HT1080 (cell line): ENCODE measurements around the gene CEP164. TPM values are rescaled to one million over a fixed set of nuclear protein-coding genes. Genes with fewer than 3 reads are reported as not detected.
"Not testable (repeated sequence)": the region's sequence is repeated elsewhere in the genome, so short reads cannot be mapped to it uniquely, and the experiment has no call there.

ENCODE experiments used
- DNase-seq: peaks from one replicate; pipeline ENCODE4 v3.0.0-alpha.2; 2015; ENCODE audit warnings: low read depth
- total RNA-seq: library from RNA; depleted of rRNA; stranded (reverse); fragments of >200 nt; shearing (Covaris generic); gene quantifications from 2 replicates; pipeline ENCODE4 v1.2.3, GENCODE V29; 2014

CEP164 gene
- total RNA-seq, 1 experiment from 2014 or later, result 41.4 TPM

DNA sequence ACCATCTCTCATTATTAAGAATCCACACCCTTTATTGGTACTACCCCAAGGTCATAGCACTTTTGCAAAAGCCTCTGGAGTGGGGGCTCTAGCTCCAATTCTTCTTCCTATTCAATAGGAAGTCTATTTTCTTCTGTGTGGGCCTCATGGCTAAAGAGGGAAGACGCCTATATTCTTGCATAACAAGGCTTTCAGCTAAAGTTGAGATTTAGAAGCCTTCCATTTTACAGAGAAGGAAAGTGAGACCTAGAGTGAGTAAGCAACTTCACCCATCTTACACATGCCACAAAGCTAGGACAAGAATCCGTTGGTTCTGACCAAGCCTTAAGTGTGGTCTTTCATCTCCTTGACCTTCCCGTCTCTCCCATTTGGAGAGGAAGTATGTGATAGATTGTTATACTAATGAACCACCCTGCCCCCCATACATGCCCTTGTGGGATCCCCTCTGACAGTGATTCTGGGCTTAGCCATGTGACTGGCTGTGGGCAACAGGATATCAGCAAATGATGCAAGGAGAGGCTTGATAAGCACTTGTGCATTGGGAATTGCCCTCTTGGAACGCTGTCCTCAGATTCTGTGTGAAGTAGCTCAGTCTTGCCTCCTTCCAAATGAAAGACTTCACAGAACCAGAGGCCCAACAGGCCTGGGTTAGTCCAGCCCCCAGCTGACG is 23.9 kb upstream of the CEP164 start:
- no peak for DNase-seq

DNA sequence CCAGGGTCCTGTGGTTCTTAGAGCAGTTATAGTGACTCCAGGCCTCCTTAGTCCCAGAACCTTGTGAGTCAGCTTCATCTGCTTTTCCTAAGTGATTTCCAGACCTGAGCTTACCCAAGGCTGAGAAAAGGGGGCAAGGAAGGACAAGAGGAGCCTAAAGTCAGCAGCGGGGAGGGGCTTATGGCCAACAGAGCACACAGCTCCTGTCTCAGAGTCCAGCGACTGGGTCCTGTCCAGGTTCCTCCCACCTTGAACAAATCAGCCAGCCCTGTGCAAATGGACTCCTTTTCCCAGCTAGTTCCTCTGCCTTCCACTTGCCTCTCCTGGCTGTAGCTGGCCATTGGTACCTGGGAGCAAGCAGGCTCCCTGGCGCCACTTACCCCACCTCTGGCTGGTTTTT is 22.5 kb upstream of the CEP164 start:
- DNase-seq, result no peak

DNA sequence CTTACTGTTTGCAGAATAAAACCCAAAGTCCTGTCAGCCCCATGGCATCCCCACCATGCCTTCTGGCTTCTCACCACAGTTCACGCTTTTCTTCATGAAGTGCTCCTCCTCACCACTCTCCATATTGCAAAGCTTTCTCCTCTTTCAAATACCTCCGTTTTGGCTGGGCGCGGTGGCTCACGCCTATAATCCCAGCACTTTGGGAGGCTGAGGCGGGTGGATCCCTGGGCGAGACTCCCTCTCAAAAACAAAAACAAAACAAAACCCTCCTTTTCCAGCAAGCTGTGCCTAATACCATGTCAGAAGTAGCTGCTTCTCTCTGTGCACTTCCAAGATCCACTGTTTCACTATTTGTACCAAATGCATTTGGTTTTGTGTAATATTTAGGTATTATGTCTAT is 18.3 kb upstream of the CEP164 start:
- no peak for DNase-seq

DNA sequence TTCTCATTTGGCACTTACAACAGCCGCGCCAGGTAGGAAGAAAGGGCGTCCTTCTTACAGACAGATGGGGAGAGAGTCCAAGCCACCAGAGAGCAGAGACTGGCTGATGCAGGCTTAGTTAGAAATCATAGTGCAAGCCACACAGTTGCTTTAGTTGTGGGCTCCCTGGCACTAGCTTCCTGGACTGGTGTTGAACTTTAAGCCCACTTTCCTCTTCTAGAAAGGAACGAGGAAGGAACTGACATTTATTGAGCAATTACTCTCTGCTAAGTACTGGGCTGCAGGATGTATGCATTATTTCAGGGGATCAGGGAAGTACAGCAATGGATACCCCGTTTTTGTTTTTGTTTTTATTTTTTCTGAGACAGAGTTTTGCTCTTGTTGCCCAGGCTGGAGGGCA is 14.6 kb upstream of the CEP164 start:
- no peak for DNase-seq

DNA sequence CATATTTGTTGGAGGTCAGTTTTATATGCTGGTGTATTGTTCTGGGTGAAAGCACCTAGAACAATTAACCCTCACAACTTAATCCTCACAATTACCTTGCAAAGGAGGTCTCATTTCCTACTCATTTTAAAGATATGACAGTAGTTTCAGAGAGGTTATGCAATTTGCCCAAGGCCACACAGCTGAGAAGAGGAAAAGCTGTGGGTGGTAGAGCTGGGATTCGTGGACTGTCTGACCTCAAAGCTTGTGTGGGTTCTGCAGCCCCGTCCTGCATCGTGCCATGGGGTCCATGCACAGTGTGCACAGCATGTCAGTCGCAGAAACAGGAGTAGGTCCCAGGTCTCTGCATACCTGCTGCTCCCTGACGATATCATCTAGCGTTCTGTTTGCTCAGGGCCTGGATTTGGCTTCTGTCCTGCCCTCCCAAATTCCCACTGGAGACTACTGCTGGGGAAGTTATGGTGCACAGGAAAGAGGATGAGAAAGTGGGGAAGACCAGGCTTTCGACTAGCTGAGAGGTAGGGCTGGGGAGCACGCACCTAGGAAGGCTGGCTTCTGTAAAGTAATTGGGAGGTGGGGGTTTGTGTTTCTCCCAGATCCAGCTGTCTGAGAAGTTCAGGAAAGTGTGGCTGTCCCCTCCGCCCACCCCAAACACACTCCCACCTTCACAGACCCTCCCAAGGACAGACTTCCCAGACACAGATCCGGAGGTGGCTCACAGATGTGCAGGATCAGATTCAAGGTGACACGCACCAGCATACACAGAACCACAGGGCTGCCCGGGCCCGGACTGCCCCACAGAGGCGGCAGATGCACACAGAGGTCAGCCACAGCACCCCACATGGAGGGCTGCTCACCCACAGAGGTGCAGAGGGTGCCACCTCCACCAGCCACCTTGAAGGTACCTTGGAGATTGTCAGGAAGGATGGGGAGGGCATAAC is 13.6 kb upstream of the CEP164 start:
- DNase-seq, result no peak

DNA sequence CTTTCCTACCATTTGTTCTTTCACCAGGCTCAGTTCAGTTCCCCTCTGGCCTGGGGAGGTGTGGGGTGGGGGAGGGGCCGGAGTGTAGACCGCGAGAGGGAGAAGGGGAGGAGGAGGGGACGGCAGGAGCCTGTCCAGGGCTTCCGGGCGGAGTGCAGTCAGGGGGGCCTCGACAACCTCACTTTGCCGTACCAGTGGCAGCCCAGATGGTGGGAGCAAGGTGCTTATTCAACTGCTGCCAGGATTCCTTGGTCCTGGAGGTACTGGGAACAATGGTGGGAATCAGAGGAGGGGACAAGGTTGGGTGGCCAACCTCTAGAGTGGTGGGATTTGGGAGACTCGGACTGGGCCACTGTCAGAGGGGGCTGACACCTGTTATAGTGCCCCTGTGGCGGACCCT is 12.8 kb upstream of the CEP164 start:
- no peak for DNase-seq

DNA sequence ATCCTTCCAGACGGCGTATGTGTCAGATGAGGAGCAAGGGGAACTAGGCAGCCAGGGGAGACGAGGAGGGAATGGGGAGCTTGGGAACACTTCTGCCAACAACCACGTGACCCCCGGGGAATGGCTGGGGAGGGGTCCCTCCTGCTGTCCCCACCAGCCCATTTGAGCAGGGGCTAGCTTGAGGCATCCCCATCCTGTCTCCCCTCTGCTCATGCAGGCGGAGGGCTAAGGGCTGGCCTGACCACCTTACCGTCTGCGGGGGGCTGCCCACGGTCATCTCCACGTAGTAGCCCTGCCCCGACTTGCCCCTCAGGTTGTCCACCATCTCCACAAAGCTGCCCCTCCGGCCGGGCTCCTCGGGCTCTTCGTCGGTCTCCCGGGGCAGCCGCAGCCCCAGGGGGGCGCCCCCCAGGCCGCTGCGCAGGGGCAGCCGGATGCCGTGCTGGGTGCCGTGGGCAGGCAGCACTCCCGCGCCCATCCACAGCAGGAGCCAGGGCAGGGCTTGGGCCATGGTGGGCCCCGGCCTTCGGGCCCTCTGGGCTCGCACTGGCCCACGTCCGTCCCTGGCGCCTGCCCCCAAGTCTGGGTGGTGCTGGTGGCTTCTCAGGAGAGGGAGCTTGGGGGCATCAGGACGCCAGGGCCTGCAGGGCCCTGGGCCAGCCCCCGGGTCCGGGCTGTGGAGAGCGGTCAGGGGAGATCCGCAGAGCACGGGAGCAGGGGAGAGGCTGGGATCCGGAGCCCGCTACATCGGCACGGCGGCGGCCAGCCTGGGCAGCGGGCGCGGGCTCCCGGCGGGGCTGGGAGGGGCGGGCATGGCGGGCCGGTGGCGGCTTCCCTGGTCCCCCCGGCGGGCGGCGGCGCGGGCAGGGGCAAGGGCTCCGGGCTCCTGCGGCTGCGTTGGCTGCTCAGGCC is 12.1 kb upstream of the CEP164 start:
- DNase-seq, result no peak

DNA sequence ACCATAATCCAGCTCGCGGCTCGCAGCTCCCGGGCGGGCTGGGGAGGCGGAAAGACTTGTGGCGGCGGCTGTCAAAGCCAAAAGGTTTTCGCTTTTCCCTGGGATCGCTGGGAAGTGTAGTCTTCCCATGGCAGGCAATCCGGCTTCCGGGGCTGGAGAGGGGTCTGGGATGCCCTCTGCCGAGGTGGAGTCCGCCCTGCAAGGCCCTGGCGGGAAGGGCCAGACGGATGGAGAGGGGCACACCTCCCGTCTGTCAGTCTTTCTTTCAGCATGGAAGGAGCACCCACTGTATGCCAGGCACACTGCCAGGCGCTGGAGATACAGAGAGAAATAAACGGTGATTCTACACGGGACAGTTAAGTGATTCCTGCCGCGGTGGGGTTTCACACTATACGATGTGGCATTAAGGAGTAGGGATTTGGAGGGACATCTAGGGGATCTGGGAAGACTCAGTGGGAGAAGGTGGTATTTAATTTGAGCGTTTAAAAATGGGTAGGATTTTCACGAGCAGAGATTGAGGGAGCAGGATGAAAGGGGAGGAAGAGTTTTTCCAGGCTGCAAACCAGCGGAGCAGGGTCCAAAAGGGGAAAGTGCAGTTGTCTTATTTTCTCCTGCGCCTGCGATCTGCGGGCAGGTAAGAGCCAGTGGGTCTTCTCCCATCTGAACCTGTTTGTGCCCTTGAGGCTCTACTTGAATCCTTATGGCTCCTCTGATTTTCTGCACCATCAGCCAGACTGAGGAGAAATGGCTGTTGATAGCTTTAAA is 11.3 kb upstream of the CEP164 start, which contains the start of gene BACE1:
Gene BACE1 (minus strand): TSS at position 60 of the 765 bp plus-strand sequence. CDS start 461 bp downstream, outside the sequence.
- peak; percentile 91 for DNase-seq

DNA sequence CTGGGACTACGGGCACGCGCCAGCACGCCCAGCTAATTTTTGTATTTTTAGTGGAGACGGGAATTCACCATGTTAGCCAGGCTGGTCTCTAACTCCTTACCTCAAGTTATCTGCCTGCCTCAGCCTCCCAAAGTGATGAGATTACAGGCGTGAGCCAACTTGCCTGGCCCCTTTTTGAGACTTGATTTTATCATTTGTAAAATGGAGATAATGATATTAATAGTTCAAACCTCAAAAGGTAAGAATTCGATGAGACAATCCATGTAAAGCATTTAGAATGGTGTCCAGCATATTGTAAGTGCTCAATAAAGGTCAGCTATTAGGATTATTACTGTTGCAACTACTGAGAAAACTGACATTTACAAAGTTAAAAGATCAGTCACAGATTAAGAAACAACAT is 8.9 kb upstream of the CEP164 start:
- DNase-seq, result no peak

DNA sequence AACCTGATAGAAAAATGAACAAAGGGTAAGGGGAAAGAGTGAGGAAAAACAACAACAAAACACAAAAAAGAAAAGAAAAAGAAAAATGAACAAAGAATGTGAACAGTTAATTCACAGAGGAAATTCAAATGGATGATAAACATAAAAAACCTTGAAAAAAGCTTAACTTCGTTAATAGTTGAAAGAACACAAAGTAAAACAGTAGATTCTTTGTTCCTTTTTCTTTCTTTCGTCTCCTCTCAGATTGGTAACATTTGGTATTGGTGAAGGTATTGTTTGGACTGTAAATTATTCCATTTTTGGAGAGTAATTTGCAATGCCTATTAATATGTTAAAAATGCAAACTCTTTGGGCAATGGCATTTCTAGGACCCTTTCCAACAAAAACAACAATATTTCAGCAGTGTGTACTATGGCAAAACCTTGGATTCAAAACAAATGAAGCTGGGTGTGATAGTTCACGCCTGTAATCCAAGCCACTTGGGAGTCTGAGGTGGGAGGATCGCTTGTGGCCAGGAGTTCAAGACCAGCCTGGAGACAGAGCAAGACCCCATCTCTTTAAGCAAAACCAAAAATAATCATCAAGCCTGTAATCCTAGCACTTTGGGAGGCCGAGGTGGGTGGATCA is 8.3 kb upstream of the CEP164 start:
- no peak for DNase-seq

DNA sequence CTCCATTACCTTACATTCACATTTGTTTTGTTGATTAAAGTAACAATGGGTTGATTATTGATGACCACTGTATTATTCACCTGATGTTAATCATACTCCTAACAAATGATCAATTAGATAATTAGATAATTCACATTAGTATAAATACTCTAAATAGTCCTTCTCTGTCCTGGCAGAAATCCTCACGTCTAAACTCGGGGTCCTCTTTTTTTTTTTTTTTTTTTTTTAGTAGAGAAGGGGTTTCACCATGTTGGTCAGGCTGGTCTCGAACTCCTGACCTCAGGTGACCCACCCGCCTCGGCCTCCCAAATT is 443 bp upstream of the CEP164 start:
- not testable (repeated sequence) for DNase-seq

DNA sequence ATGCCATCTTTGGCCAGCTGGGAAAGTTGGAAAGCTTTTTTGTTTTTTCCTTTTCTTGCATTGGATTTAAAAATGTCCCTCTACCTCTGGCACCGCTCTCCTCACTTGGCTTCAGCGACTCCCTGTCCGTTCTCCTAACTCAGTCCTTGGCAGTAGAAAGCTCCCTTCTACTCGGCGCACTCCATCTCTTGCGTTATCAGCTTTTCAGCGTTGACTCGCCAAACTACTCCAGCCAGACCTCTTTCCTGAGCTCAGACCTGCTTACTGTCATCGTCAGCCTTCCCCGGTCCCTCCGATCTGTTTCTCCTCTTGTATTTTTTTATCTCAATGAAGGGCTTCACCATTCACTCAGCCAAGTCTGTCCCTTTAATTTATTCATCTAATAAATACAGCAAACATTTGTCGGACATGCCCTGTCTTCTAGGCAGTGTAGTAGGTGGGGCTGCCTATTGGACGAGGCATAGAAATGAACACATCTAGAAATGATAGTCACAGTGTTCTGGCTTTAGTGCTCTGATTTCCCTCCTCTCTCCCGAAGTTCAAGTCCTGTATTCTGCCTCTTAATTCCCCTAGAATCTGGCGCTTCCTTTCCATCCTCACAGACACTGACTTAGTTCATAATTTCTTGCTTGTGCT is 839 bp downstream of the CEP164 start:
- DNase-seq, result no peak

DNA sequence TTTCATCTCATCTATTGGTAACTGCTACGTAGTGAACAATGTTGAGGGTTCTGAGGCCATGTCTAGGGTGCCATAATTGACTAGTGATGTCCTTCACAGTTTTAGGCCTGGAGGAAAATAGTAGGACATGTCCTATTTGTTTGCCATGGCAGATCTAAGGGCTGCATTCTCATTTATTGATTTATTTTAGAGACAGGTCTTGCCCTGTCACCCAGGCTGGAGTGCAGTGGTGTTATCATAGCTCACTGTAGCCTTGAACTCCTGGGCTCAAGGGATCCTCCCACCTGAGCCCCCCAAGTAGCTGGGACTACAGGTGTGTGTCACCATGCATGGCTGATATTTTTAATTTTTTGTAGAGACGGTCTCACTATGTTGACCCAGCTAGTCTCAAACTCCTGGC is 5.2 kb downstream of the CEP164 start:
- no peak for DNase-seq

DNA sequence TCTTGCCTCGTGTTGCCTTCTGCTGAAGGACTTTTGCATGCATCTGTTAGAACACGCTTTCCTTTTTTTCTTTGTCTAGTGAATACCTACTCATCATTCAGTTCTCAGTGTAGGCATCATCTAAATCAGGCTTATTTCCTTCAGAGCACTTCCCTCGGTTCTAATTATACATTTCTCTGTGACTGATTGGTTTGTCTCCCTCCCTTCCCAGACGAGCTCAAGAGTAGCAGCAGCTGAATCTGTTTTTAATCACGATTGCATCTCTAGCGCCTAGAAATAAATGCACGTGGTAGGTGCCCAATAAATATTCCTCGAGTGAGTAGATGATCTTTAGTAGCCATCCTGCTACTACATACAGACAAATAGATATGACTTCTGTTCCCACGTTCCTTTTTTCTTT is 6.3 kb downstream of the CEP164 start:
- DNase-seq, result no peak

DNA sequence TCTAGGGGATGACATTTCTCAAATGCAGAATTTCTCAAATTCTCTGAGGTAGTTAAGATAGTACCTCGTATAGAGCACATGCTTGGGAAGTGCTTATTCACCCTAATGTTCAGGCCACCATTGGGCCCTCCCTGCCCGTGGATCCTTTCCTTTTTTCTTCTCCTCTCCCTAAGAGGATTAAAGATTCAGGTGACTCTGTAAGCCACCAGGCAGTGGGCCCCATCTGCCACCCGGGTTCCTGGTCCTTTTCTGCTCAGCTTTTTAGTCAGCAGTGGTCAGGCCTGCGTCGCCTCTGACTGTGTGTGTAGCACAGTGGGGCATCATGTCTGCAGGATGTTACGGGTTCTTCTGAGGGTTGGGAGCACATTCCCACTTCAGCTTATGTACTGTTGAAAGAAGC is 7.2 kb downstream of the CEP164 start:
- no peak for DNase-seq

DNA sequence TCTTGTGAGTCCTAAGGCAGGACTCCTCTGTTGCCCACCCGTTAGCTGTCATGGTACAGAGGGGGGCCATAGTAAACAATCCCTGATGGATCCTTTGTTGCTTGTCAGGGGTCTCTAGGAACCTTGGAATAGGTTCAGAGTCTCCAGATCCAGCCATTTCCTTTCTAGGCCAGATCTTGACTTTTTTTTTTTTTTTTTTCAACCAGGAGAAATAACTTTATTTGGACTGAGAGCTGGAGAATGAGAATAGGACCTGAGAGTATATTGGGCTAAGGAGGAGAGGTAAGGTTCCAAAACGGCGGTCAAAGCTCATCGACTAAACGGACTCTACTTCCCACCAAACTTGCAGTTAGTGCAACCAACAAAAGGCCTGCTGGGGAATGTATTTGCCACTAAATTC is 7.7 kb downstream of the CEP164 start:
- DNase-seq, result no peak

DNA sequence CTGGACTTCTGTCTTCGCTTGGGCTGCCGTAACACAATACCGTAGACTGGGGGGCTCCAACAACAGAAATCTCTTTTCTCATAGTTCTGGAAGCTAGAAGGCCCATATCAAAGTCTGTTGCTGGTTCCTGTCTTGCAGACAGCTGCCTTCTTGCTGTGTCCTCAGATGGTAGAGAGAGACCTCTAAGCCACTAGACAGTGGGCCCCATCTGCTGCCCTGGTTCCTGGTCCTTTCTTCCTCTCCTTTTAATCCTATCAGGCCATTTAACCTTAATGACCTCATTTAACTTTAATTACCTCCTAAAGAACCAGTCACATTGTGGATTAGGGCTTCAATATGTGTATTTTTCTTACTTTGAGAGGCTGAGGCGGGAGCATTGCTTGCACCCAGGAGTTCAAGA is 9.4 kb downstream of the CEP164 start:
- DNase-seq, result no peak

DNA sequence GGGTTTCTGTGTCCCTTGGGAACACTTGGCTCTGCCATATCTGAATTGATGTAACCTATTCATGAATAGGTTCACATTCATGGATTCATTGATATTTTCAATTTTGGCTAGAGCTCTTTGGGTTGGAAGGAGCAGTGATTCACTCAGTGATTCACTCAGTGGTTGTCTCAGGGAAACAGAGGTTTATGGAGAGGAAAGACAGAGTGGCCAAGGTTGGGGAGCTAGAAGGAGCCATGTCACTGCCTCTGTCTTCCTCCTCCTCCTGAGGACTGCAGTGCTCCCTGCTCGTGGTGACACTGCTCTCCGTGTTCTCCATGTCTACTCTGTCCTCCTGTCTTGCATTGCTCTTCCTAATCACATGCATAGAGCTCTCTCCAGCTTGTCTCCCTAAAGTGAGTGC is 17.4 kb downstream of the CEP164 start:
- peak; percentile 51 for DNase-seq

DNA sequence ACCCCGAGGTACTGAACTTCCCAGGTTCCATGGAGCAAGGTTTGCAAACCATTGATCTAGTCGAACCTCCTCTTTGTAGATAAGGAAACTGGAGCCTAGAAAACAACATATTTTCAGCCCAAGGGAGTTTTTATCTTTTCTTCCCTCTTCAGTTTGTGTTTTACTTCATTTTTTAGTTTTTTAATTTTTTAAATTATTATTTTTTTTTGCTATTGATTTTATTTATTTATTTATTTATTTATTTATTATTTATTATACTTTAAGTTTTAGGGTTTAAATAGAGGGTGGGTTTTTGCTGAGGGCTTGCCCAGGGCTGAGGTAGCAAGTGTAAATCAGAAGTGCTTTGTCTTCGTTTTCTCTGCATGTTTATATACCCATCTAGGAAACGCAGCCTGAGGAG is 26.9 kb downstream of the CEP164 start:
- DNase-seq, result no peak
